Stimulated activated CD4-positive, alpha-beta T cell treated with anti-CD3 and anti-CD28 coated beads, Interleukin-12 subunit alpha, Interleukin-12 subunit beta, amount 100 ng/mL, for 4 hours (primary cell): ENCODE results near the gene IL17B.

Experiments used
- DNase-seq: peaks from one replicate; pipeline ENCODE4 v3.0.0-alpha.2; 2020

IL17B gene

GRCh38 chr5:149352169-149352568 is 26.9 kb downstream of the IL17B start:
- no peak for DNase-seq

GRCh38 chr5:149349382-149349781 is 29.7 kb downstream of the IL17B start:
- DNase-seq, result no peak

DNA sequence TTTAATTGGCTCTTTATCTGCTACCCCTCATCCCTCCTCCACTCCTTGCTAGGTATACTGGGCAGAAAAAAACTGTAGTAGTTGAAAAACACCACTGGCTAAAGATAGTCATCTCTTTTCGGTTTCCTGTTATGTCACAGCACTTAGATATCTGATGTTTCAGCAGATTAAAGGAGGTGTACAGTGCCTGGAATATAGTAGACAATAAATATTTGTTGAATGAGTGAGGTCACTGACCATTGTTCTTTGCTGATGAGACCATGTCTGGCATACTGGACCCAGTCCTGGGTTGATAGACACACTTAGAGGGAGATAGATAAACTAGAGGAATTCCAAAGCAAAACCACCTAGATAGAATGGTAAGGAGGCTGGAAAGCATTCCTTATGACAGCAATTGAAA is 30.6 kb downstream of the IL17B start:
- no peak for DNase-seq

DNA sequence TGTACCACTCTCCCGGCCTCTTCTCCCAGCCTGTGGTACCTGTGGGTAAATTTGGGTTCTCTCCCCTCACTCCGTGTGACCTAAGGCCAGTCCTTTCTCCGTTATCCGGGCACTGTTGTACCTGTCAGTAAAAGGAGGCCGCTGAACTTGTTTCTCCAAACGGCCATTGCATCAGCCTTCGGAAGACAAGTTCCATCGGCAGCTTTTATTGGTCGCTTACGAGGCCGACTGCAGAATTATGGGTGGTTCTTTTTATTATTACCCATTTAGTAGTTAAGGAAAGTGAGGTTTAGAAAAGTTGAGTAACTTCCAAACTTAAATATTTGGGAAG is 33.2 kb downstream of the IL17B start:
- DNase-seq, result no peak

DNA sequence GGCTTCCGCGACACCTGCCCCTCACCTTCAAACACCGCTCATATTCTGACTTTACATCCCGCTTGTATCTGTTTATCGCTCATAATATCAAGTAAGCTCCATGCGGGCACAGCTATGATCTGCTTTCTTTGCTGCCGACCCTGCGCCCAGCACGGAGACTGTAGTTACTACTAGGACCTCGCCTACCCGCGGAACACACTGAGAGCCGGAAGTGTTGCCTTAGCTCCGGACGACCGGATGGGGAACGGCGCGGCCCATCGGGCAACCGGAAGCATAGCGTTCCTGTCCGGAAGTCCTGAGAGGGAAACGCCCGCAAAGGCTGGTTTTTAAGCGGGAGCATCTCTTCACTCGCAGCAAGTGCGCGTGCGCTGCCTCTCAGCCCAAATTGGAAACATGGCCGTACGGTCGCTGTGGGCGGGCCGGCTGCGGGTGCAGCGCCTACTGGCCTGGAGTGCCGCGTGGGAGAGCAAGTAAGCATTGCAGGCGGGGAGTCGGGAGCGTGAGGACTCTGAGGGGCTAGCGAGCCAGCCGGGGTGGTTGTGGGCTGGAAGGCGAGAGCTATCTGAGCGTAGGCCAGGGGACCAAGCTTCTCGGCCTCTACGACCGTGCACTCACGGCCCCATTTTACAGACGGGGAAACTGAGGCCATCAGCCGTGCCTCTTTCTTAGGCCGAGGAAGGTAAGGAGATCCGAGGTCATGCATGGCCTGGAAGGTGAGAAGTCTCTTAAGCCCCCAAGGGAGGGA is 33.8 kb downstream of the IL17B start, which contains the start of gene GRPEL2:
Gene GRPEL2 (plus strand): TSS at position 353 of the 745 bp plus-strand sequence. CDS start 41 bp downstream, at position 394.
- DNase-seq, result peak; percentile 92

GRCh38 chr5:149344151-149344550 is 34.9 kb downstream of the IL17B start:
- DNase-seq, result no peak

- no peak for DNase-seq
Observed at GRCh38 chr5:149341876-149342275, 37.2 kb downstream of the IL17B start.

GRCh38 chr5:149340920-149341319 is 38.2 kb downstream of the IL17B start:
- no peak for DNase-seq

DNA sequence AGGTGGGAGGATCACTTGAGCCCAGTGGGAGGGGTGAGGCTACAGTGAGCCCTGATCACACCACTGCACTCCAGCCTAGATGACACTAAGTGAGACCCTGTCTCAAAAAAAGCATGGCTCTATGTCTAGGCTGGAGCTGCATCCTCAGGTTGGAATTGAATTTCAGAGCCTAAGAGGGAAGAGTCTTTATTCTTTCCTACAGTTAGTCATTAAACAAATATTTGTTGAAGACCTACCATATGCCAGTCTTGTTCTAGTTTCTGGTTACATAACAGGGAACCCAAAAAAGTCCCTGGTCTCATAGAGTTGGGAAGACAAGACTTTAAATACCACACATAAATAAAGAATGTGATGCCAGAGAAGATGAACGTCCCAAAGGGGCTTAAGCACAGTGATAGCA is 40.7 kb downstream of the IL17B start:
- DNase-seq, result no peak

DNA sequence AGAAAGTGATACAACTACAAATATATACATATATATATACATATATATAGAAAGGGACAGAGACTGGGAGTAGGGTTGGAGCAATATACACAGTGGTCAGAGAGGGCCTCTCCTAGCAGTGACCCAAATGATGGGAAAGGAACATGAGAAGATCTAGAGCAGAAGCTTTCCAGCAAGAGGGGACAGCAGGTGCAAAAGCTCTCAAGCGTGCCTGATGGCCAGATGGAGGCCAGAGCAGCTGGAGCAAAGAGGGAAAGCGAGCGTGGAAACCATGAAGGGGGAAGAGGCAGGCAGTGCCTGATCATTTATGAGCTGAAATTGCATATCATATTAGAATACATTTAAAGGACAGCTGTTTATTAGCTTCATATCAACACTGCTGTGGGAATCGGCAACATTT is 41.4 kb downstream of the IL17B start:
- DNase-seq, result no peak

GRCh38 chr5:149333711-149334443 is 45.2 kb downstream of the IL17B start:
- DNase-seq, result no peak

DNA sequence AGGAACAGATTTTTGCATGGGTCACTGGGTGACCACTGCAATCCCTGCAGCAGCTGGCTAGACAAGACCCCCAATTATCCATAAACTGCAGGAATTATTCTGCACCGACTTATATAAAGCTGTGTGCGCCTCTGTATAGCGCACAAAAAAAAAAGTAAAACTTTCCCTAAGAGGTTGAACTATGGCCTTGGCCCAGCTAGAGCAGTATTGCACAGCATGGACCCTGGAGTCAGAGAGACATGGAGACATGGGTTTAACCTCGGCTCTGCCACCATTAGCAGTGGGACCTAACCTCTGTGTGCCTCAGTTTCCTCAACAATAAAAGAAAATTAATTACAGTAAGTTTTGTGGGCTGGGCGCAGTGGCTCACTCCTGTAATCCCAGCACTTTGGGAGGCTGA is 50.9 kb downstream of the IL17B start:
- DNase-seq, result no peak

DNA sequence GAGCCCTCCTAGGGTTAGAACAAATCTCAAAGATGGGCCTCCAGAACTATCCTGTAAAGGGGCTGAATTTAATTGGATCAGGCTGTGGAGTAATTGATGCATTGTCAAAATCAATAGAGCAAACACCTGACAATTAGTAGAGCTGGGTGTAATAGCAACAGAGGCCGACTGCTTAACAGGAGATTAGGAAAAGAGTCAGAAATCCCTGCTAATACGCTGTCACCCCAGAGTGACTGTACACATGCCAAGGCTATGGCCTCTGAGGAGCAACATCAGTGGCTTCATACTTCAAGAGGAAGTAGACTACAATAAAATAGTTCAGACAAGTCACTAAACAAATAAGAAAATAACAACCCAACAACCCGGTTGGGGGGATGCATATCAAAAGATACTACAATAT is 52.5 kb downstream of the IL17B start:
- no peak for DNase-seq

GRCh38 chr5:149325894-149326293 is 53.2 kb downstream of the IL17B start:
- DNase-seq, result no peak

DNA sequence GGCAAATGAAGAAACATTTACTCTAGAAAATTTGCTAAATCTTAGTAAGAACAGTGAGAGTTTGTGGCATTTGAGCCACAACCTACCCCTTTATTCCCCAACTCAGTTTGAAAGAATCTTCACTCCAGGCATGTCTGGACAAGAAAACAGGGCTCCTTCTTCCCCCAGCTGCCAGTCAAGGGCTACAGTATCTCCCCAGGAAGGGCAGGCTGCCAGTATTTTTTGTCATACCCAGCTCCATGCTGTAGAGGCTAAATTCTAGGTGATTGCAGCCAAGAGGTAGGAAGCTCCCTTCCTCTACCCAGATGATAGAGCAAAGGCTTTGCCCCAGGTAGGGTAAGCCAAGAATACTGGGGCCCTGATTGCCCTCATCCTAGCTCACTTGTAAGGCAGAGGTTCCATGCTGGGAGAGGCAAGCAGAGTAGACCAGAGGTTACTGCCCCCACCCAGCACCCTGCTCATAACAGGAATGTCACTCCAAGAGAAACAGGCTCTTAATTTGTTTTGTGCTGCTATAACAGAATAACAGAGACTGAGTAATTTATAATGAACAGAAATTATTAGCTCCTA is 53.8 kb downstream of the IL17B start:
- DNase-seq, result no peak

- no peak for DNase-seq
Observed at GRCh38 chr5:149324641-149325040, 54.5 kb downstream of the IL17B start.
